Fibroblast of pulmonary artery (primary cell): ENCODE results near the gene SUGCT.

ENCODE experiments used
- DNase-seq: peaks from one replicate; pipeline ENCODE4 v3.0.0-alpha.2; 2010; ENCODE audit warnings: low read depth
- H3K4me3 ChIP-seq: replicated peaks from 2 replicates; pipeline ENCODE4 v1.5.1; 2011; ENCODE audit warnings: low read depth, mild to moderate bottlenecking, control low read depth, low read length, moderate library complexity
- CTCF ChIP-seq: IDR thresholded peaks from 2 replicates; pipeline ENCODE4 v1.5.1; 2011; ENCODE audit warnings: mild to moderate bottlenecking, control low read depth, low read length, inconsistent platforms; ENCODE audit errors: missing control alignments

The SUGCT gene

GRCh38 chr7:40815512-40815911 lies 680.7 kb downstream of the SUGCT start:
- no peak overlapping the region for H3K4me3 ChIP-seq
- no peak for TF ChIP-seq CTCF
- DNase-seq, result peak; percentile 51

- DNase-seq, result no peak
- TF ChIP-seq CTCF, result no peak
- no peak overlapping the region for H3K4me3 ChIP-seq
Measured at GRCh38 chr7:40822861-40823260, 688.1 kb downstream of the SUGCT start.

- no peak overlapping the region for H3K4me3 ChIP-seq
- DNase-seq, result no peak
- TF ChIP-seq CTCF, result no peak
Measured at GRCh38 chr7:40824461-40824860, 689.7 kb downstream of the SUGCT start.

- no peak for TF ChIP-seq CTCF
- DNase-seq, result no peak
- no peak overlapping the region for H3K4me3 ChIP-seq
Measured at GRCh38 chr7:40826411-40827221, 691.8 kb downstream of the SUGCT start.

- no peak overlapping the region for H3K4me3 ChIP-seq
- TF ChIP-seq CTCF, result no peak
- peak; percentile 32 for DNase-seq
Measured at GRCh38 chr7:40827222-40828085, 692.6 kb downstream of the SUGCT start.

GRCh38 chr7:40828686-40829600 lies 694.1 kb downstream of the SUGCT start:
- TF ChIP-seq CTCF, result no peak

More at GRCh38 chr7:40828686-40829600, 694.1 kb downstream of the SUGCT start:
- DNase-seq, result no peak
- no peak overlapping the region for H3K4me3 ChIP-seq
